DMS114 treated with DMSO at 0.1 percent for 48 hours (cell line): ENCODE data around the gene RBM24.
"Not testable (repeated sequence)": the region's sequence is repeated elsewhere in the genome, so short reads cannot be mapped to it uniquely, and the experiment has no call there.

Experiments
- DNase-seq: peaks from one replicate; lab custom pipeline; 2025; ENCODE audit not compliant: unreplicated experiment; lab: John Stamatoyannopoulos, UW

Gene RBM24

GRCh38 chr6:17289630-17290061 is 8.5 kb downstream of the RBM24 start:
- no peak for DNase-seq

- no peak for DNase-seq
Measured at GRCh38 chr6:17291778-17292177, 10.6 kb downstream of the RBM24 start.

GRCh38 chr6:17292600-17293133 is 11.5 kb downstream of the RBM24 start:
- DNase-seq = no peak

GRCh38 chr6:17293395-17293794 is 12.2 kb downstream of the RBM24 start:
- no peak for DNase-seq

GRCh38 chr6:17297271-17298080 is 16.3 kb downstream of the RBM24 start:
- no peak for DNase-seq

GRCh38 chr6:17298257-17298656 is 17.1 kb downstream of the RBM24 start:
- DNase-seq = no peak

GRCh38 chr6:17299222-17299621 is 18.1 kb downstream of the RBM24 start:
- no peak for DNase-seq

- no peak for DNase-seq
Measured at GRCh38 chr6:17299750-17300149, 18.6 kb downstream of the RBM24 start.

GRCh38 chr6:17300637-17301036 is 19.5 kb downstream of the RBM24 start:
- DNase-seq = no peak

- no peak for DNase-seq
Measured at GRCh38 chr6:17303444-17303843, 22.3 kb downstream of the RBM24 start.

GRCh38 chr6:17305219-17306001 is 24.2 kb downstream of the RBM24 start:
- DNase-seq = no peak

GRCh38 chr6:17311595-17312311 is 30.6 kb downstream of the RBM24 start:
- DNase-seq = no peak

GRCh38 chr6:17313238-17313637 is 32.1 kb downstream of the RBM24 start:
- not testable (repeated sequence) for DNase-seq

GRCh38 chr6:17313971-17314370 is 32.8 kb downstream of the RBM24 start:
- DNase-seq = no peak

- no peak for DNase-seq
Measured at GRCh38 chr6:17315262-17315661, 34.1 kb downstream of the RBM24 start.

- no peak for DNase-seq
Measured at GRCh38 chr6:17318435-17319165, 37.4 kb downstream of the RBM24 start.

GRCh38 chr6:17320266-17320665 is 39.1 kb downstream of the RBM24 start:
- not testable (repeated sequence) for DNase-seq

- DNase-seq = no peak
Measured at GRCh38 chr6:17331238-17331637, 50.1 kb downstream of the RBM24 start.

- DNase-seq = no peak
Measured at GRCh38 chr6:17334265-17334664, 53.1 kb downstream of the RBM24 start.

- no peak for DNase-seq
Measured at GRCh38 chr6:17336425-17336824, 55.3 kb downstream of the RBM24 start.

GRCh38 chr6:17339308-17339670 is 58.1 kb downstream of the RBM24 start:
- no peak for DNase-seq
